Epithelial cell of esophagus (primary cell): Measurements from ENCODE around the gene GBX1.

ENCODE experiments used
- DNase-seq: peaks from one replicate; pipeline ENCODE4 v3.0.0; 2010; ENCODE audit warnings: low read depth
- H3K4me3 ChIP-seq: 2 replicates; pipeline ENCODE4 v1.5.1; 2011; ENCODE audit warnings: mild to moderate bottlenecking, low read length, control low read depth
- CTCF ChIP-seq: IDR thresholded peaks from 2 replicates; pipeline ENCODE4 v1.5.1; 2011; ENCODE audit warnings: low read depth, mild to moderate bottlenecking, low read length, control low read depth, inconsistent platforms; ENCODE audit not compliant: insufficient read depth; ENCODE audit errors: missing control alignments

The GBX1 gene

GRCh38 chr7:151123158-151123821, 44.2 kb downstream of the GBX1 start:
- no peak for DNase-seq
- no peak overlapping the region for H3K4me3 ChIP-seq
- TF ChIP-seq CTCF = no peak

- no peak for DNase-seq
- TF ChIP-seq CTCF = no peak
- no peak overlapping the region for H3K4me3 ChIP-seq
These were observed 44.7 kb downstream of the GBX1 start for GRCh38 chr7:151122796-151123157.

- peak; percentile 39 for DNase-seq
- TF ChIP-seq CTCF = peak; percentile 13
- H3K4me3 ChIP-seq = no peak overlapping the region
These were observed 45.2 kb downstream of the GBX1 start for GRCh38 chr7:151122276-151122675.

GRCh38 chr7:151121380-151122170, 45.9 kb downstream of the GBX1 start:
- no peak for DNase-seq
- no peak overlapping the region for H3K4me3 ChIP-seq
- TF ChIP-seq CTCF = no peak

GRCh38 chr7:151120896-151121295, 46.6 kb downstream of the GBX1 start:
- TF ChIP-seq CTCF = no peak
- H3K4me3 ChIP-seq = no peak overlapping the region
- DNase-seq = no peak

GRCh38 chr7:151119902-151120301, 47.6 kb downstream of the GBX1 start:
- H3K4me3 ChIP-seq = no peak overlapping the region
- TF ChIP-seq CTCF = no peak
- no peak for DNase-seq
